K562 (cell line): ENCODE measurements around the gene IL7R.

Experiments
- EGR1 ChIP-seq: fragments of 450-650 bp; conservative IDR thresholded peaks from 2 replicates; pipeline ENCODE4 v1.6.1; 2017; ENCODE audit warnings: mild to moderate bottlenecking
- ZNF384 ChIP-seq: IDR thresholded peaks from 2 replicates; pipeline ENCODE4 v1.6.1; 2012; ENCODE audit warnings: low read depth, low read length, improper control_type of control experiment
- TF ChIP-seq, protein P1 (sequence below): conservative IDR thresholded peaks from 2 replicates; pipeline ENCODE4 v1.6.1; 2011; ENCODE audit warnings: low read depth, mild to moderate bottlenecking, low read length; ENCODE audit not compliant: control insufficient read depth

DNA sequence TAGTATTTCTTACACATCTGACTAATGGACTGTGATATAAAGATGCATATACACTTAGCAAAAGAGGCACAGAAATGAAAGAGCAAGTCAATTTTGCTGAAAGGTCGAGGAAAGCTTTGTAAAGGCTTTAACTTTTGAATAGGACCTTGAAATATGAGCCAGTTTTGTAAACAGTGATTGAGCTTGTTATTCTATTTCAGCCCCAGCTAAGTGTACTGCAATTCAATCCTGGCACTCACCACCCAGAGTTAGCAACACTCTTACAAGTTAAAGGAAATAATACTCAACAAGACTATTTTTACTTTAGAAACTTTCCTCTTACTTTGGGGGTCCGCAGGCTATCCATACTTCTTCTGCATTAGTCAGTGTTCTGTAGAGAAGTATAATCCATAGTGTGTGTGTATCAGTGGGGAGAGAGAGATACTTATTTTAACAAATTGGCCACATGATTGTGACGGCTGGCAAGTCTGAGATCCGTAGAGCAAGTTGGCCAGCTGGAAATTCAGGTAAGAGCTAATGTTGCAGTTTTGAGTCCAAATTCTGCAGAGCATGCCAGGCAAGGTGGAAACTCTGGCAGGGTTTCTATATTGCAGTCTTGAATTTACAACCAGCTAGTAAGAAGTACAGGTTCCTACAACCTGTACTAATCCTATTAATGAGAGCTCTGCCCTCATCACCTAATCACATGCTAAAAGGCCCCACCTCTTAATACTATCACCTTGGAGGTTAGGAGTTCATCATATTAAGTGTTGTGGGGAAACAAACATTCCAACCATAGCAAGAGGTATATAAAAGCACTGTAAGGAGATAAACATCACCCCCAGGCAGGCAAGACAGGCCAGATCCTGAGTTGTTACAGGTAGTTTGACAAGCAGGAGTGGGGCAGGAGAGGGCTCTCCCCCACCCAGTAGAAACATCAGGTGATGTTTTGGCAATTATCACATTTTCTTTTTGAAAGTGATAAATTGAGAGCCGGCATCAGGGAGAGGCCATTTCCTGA is 33.6 kb downstream of the IL7R start:
- no peak for TF ChIP-seq EGR1
- TF ChIP-seq, protein P1, sequence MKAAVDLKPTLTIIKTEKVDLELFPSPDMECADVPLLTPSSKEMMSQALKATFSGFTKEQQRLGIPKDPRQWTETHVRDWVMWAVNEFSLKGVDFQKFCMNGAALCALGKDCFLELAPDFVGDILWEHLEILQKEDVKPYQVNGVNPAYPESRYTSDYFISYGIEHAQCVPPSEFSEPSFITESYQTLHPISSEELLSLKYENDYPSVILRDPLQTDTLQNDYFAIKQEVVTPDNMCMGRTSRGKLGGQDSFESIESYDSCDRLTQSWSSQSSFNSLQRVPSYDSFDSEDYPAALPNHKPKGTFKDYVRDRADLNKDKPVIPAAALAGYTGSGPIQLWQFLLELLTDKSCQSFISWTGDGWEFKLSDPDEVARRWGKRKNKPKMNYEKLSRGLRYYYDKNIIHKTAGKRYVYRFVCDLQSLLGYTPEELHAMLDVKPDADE: no peak
- TF ChIP-seq ZNF384: no peak
